GM12878 (cell line): ENCODE data around the gene ZNF419. TPM values are rescaled to one million over a fixed set of nuclear protein-coding genes. Genes with fewer than 3 reads are reported as not detected.

Experiments used
- ATAC-seq: fragments of 200-7000 bp; cut with Tn5 transposase; 3 replicates; pipeline ENCODE4 v1.9.1; 2020; ENCODE audit warnings: mild to moderate bottlenecking, moderate library complexity
- BruUV-seq: library from RNA; stranded (reverse); fragments of 400-500 nt; replicated peaks from 2 replicates; lab custom pipeline; 2021; lab: Mats Ljungman, UMichigan
- CTCF ChIA-PET: fragments of 300-600 bp; sonication (Branson Sonifier 250); formaldehyde crosslinking; extraction: SDS; loops from one replicate; lab custom pipeline; 2021; ENCODE audit warnings: inconsistent platforms; lab: Yijun Ruan, JAX
- POLR2A ChIA-PET: fragments of 350-600 bp; formaldehyde crosslinking; extraction: SDS; loops from one replicate; lab custom pipeline; 2021; ENCODE audit warnings: inconsistent platforms; lab: Charles Lee
- RAD21 ChIA-PET: fragments of 300-600 bp; sonication (Branson Sonifier 250); formaldehyde crosslinking; loops from one replicate; lab custom pipeline; 2023; ENCODE audit warnings: antibody characterized with exemption; ENCODE audit not compliant: unreplicated experiment; lab: Charles Lee
- SMC1A ChIA-PET: fragments of 300-600 bp; sonication (Branson Sonifier 250); formaldehyde crosslinking; loops from one replicate; lab custom pipeline; 2023; ENCODE audit not compliant: unreplicated experiment, uncharacterized antibody; lab: Charles Lee
- DNase-seq: peaks from one replicate; pipeline ENCODE4 v3.0.0-alpha.2; 2011; ENCODE audit warnings: low read depth, low spot score
- FAIRE-seq: peaks from 3 replicates; lab custom pipeline; 2011; peaks lifted over from hg19 to GRCh38; lab: Jason Lieb, UNC
- H2AFZ ChIP-seq: 2 replicates; pipeline ENCODE4 v1.6.0; 2011; ENCODE audit warnings: low read depth, low read length, control low read depth; ENCODE audit not compliant: control insufficient read depth
- H3K27ac ChIP-seq: 2 replicates; pipeline ENCODE4 v1.5.1; 2011; ENCODE audit warnings: control low read depth; ENCODE audit not compliant: control insufficient read depth, insufficient read depth
- H3K27me3 ChIP-seq, 2 experiments: replicated peaks in 1 of 2; 2 replicates each; pipeline versions ENCODE4 v1.6.0 to v1.6.1; 2011; ENCODE audit warnings: low read length in 1 of 2; ENCODE audit not compliant: control insufficient read depth in 2 of 2, insufficient read depth in 2 of 2
- H3K36me3 ChIP-seq, 2 experiments: 2 replicates each; pipeline ENCODE4 v1.5.1; 2011; ENCODE audit warnings: low read length in 1 of 2; ENCODE audit not compliant: control insufficient read depth in 2 of 2, insufficient read depth in 2 of 2
- H3K4me1 ChIP-seq: 2 replicates; pipeline ENCODE4 v1.6.1; 2011; ENCODE audit warnings: mild to moderate bottlenecking, low read length, moderate library complexity, mixed read lengths; ENCODE audit not compliant: control insufficient read depth, insufficient read depth
- H3K4me2 ChIP-seq: 2 replicates; pipeline ENCODE4 v1.6.0; 2011; ENCODE audit warnings: control low read depth; ENCODE audit not compliant: control insufficient read depth, insufficient read depth
- H3K4me3 ChIP-seq: fragments of 200-600 bp; sonication (generic); 2 replicates; pipeline ENCODE4 v1.5.1; 2016
- H3K79me2 ChIP-seq: 2 replicates; pipeline ENCODE4 v1.6.0; 2011; ENCODE audit warnings: low read length; ENCODE audit not compliant: control insufficient read depth, insufficient read depth
- H3K9ac ChIP-seq: 2 replicates; pipeline ENCODE4 v1.8.0; 2011; ENCODE audit warnings: low read length, control low read depth, mixed read lengths; ENCODE audit not compliant: control insufficient read depth, insufficient read depth
- H3K9me3 ChIP-seq: replicated peaks from 3 replicates; pipeline ENCODE4 v1.5.1; 2011; ENCODE audit warnings: mild to moderate bottlenecking, low read length; ENCODE audit not compliant: control insufficient read depth, insufficient read depth
- H4K20me1 ChIP-seq: 2 replicates; pipeline ENCODE4 v1.6.0; 2011; ENCODE audit not compliant: control insufficient read depth, insufficient read depth
- CHD4 ChIP-seq: fragments of 200-600 bp; sonication (generic); IDR thresholded peaks from 2 replicates; pipeline ENCODE4 v1.6.1; 2016; ENCODE audit warnings: mild to moderate bottlenecking
- ZBTB33 ChIP-seq: fragments of 450-650 bp; IDR thresholded peaks from 2 replicates; pipeline ENCODE4 v1.6.1; 2017; ENCODE audit warnings: mild to moderate bottlenecking
- ZBTB4 ChIP-seq: fragments of 450-650 bp; formaldehyde crosslinking; IDR thresholded peaks from 2 replicates; pipeline ENCODE4 v1.4.0; 2022; ENCODE audit warnings: mild to moderate bottlenecking, moderate library complexity
- ZNF622 ChIP-seq: fragments of 450-650 bp; IDR thresholded peaks from 2 replicates; pipeline ENCODE4 v1.6.1; 2017; ENCODE audit warnings: mild to moderate bottlenecking, inconsistent platforms
- WGBS: methylation state at CpG from one replicate; pipeline ENCODE4 v1.1.6; 2016; ENCODE audit warnings: low lambda C conversion rate; ENCODE audit not compliant: insufficient replicate concordance, insufficient coverage; ENCODE audit errors: missing lambda C conversion rate; 5-methylcytosine and 5-hydroxymethylcytosine counted together
- in situ Hi-C: fragments of 300-500 bp; cut with MboI; formaldehyde crosslinking; loops from 9 replicates; pipeline ENCODE4 v1.14.3; 2018; ENCODE audit warnings: mixed read lengths
- intact Hi-C: fragments of 100-400 bp; cut with micrococcal nuclease; formaldehyde crosslinking; loops from one replicate; pipeline ENCODE4 v1.14.2; 2022; ENCODE audit not compliant: unreplicated experiment
- polyA plus RNA-seq, 11 experiments: library from polyadenylated mRNA; depleted of rRNA in 4 of 11; unstranded in 6 of 11; stranded (reverse) in 5 of 11; fragments of >200 nt; fragmentation: Nextera tagmentation in 4 of 11; fragmentation: Illumina TruSeq in 1 of 11; extraction: Ambion mirVana in 4 of 11; extraction: Trizol in 1 of 11; gene quantifications; 1 replicate in 1 of 11; 2 replicates in 10 of 11; pipeline versions ENCODE4 v1.2.1 to v1.2.3, GENCODE V29; 2011 to 2016; ENCODE audit warnings: inconsistent platforms in 2 of 11, missing spikeins in 2 of 11, low read depth in 1 of 11
- total RNA-seq, 4 experiments: library from RNA; depleted of rRNA in 3 of 4; stranded (reverse); fragments of >200 nt in 3 of 4; fragmentation: Illumina TruSeq in 1 of 4; extraction: Trizol in 1 of 4; gene quantifications; 2 replicates each; pipeline versions ENCODE4 v1.2.1 to v1.2.3, GENCODE V29; 2013 to 2021
- TF ChIP-seq, protein P1 (sequence below): IDR thresholded peaks from 2 replicates; pipeline ENCODE4 v1.6.1; 2011; ENCODE audit warnings: borderline replicate concordance, low read depth, mild to moderate bottlenecking, moderate library complexity, low read length; ENCODE audit not compliant: insufficient read depth, poor library complexity, severe bottlenecking
- TF ChIP-seq, protein P2 (sequence below): IDR thresholded peaks from 2 replicates; pipeline ENCODE4 v1.6.1; 2012; ENCODE audit warnings: low read depth, low read length, improper control_type of control experiment

Gene ZNF419
- total and polyA plus RNA-seq, 10 of the 15 experiments (the other 5 are each of a cell fraction or from before 2014, with no cell fraction given) = 0.98 to 12.8 (median 7.3) TPM

- in situ Hi-C loops (no loop called here), intact Hi-C loops (no loop called here)
- ChIA-PET SMC1A (no interaction called here), CTCF (no interaction called here), POLR2A (no interaction called here), RAD21 (no interaction called here)
- TF ChIP-seq ZBTB4 (CRISPR knock-in tag) (no peak), ZBTB33 (no peak), CHD4 (no peak), ZNF622 (no peak)
- TF ChIP-seq, protein P1, sequence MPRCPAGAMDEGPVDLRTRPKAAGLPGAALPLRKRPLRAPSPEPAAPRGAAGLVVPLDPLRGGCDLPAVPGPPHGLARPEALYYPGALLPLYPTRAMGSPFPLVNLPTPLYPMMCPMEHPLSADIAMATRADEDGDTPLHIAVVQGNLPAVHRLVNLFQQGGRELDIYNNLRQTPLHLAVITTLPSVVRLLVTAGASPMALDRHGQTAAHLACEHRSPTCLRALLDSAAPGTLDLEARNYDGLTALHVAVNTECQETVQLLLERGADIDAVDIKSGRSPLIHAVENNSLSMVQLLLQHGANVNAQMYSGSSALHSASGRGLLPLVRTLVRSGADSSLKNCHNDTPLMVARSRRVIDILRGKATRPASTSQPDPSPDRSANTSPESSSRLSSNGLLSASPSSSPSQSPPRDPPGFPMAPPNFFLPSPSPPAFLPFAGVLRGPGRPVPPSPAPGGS = no peak
- TF ChIP-seq, protein P2, sequence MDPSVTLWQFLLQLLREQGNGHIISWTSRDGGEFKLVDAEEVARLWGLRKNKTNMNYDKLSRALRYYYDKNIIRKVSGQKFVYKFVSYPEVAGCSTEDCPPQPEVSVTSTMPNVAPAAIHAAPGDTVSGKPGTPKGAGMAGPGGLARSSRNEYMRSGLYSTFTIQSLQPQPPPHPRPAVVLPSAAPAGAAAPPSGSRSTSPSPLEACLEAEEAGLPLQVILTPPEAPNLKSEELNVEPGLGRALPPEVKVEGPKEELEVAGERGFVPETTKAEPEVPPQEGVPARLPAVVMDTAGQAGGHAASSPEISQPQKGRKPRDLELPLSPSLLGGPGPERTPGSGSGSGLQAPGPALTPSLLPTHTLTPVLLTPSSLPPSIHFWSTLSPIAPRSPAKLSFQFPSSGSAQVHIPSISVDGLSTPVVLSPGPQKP = no peak
- H3K4me2 ChIP-seq = no peak overlapping the region
- no peak for DNase-seq
- no peak for ATAC-seq
- H3K4me1 ChIP-seq = no peaks in the 10 kb centered on the region
- H4K20me1 ChIP-seq = no peaks in the 10 kb centered on the region
- BruUV-seq = no TSS peak
- 98% methylated on average over 3 of the region's 3 CpGs for WGBS
- no peak overlapping the region for H3K4me3 ChIP-seq
- no peak overlapping the region for H2AFZ ChIP-seq
- no peak overlapping the region for H3K27ac ChIP-seq
- no peaks in the 10 kb centered on the region for H3K27me3 ChIP-seq
- no peak for FAIRE-seq
- no peaks in the 10 kb centered on the region for H3K36me3 ChIP-seq
- H3K9ac ChIP-seq = no peak overlapping the region
- H3K79me2 ChIP-seq = no peaks in the 10 kb centered on the region
- peaks cover 2% of the 10 kb centered on the region; the same call in 2 of the 3 replicates for H3K9me3 ChIP-seq
These were observed 35.2 kb upstream of the ZNF419 start for GRCh38 chr19:57452307-57452706.
